Muscle layer of colon (tissue), 2 donors: ENCODE results near the gene KIF14.
"Not testable (repeated sequence)": the region's sequence is repeated elsewhere in the genome, so short reads cannot be mapped to it uniquely, and the experiment has no call there.

Experiments
- H3K27ac ChIP-seq: one replicate; pipeline ENCODE4 v1.7.0; 2013; ENCODE audit warnings: low read depth, mild to moderate bottlenecking, low read length, moderate library complexity
- H3K27me3 ChIP-seq, 2 donors: one replicate each; pipeline ENCODE4 v1.7.0; 2013; ENCODE audit warnings: low read length in 2 of 2, mild to moderate bottlenecking in 2 of 2; ENCODE audit not compliant: insufficient read depth in 2 of 2, control insufficient read depth in 1 of 2
- H3K36me3 ChIP-seq: one replicate; pipeline ENCODE4 v1.7.0; 2013; ENCODE audit warnings: mild to moderate bottlenecking, low read length; ENCODE audit not compliant: insufficient read depth
- H3K4me1 ChIP-seq: one replicate; pipeline ENCODE4 v1.7.0; 2013; ENCODE audit warnings: mild to moderate bottlenecking, low read length; ENCODE audit not compliant: insufficient read depth
- H3K4me3 ChIP-seq, 2 donors: one replicate each; pipeline ENCODE4 v1.7.0; 2013; ENCODE audit warnings: low read length in 2 of 2, low read depth in 1 of 2, mild to moderate bottlenecking in 1 of 2, moderate library complexity in 1 of 2
- H3K9ac ChIP-seq: one replicate; pipeline ENCODE4 v1.7.0; 2013; ENCODE audit warnings: low read length
- H3K9me3 ChIP-seq: one replicate; pipeline ENCODE4 v1.7.0; 2013; ENCODE audit warnings: mild to moderate bottlenecking, low read length
- donor health status: abdominal sarcoma.
- donor health status: Adenocarcinoma of cecum.

Gene KIF14

DNA sequence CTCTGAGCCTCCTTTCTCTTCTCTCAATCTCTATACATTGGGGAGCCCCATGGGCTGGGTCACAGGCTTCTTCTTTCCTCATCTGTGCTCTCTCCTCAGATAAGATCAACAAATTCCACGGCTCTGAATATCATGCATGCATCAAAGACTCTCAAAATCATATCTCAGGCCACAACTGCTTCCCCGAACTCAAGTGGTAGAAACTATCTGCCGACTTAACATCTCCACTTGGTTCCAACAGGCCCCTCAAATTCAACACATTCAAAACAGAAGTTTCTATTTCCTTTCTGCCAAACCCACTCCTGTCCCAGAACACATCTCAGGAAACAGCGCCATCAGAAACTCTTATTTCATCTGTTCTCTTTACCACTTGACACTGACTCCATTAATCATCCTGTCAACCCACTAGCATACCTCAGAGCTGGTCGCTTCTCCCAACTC, 32.5 kb upstream of the KIF14 start:
- H3K27ac ChIP-seq, result no peak overlapping the region
- no peak overlapping the region for H3K4me3 ChIP-seq
- H3K27me3 ChIP-seq, result no peaks in the 10 kb centered on the region
- peaks cover 23% of the 10 kb centered on the region for H3K36me3 ChIP-seq
- no peaks in the 10 kb centered on the region for H3K4me1 ChIP-seq
- H3K9me3 ChIP-seq, result no peaks in the 10 kb centered on the region
- no peak overlapping the region for H3K9ac ChIP-seq

GRCh38 chr1:200652378-200652777, 31.8 kb upstream of the KIF14 start:
- no peak overlapping the region for H3K9ac ChIP-seq
- no peaks in the 10 kb centered on the region for H3K4me1 ChIP-seq
- no peaks in the 10 kb centered on the region for H3K9me3 ChIP-seq
- H3K4me3 ChIP-seq, result no peak overlapping the region
- H3K27me3 ChIP-seq, result no peaks in the 10 kb centered on the region
- peaks cover 18% of the 10 kb centered on the region for H3K36me3 ChIP-seq
- H3K27ac ChIP-seq, result no peak overlapping the region

DNA sequence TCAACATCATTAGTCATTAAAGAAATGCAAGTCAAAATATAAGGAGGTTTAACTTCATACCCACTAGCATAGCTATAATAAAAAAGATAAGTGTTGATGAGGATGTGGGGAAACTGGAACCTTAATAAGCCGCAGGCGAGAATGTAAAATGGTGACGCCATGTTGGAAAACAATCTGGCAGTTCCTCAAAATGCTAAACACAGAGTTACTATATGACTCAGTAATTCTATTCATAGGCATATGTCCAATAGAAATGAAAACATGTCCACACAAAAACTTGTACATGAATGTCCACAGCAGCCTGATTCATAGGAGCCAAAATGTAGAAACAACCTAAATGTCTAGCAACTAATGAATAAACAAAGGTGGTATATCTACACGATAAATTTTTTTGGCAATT, 26.0 kb upstream of the KIF14 start:
- Histone ChIP-seq H3K4me1 (no peaks in the 10 kb centered on the region), H3K4me3 (no peak overlapping the region), H3K36me3 (peaks cover 11% of the 10 kb centered on the region), H3K27me3 (no peaks in the 10 kb centered on the region), H3K9me3 (no peaks in the 10 kb centered on the region), H3K27ac (no peak overlapping the region), H3K9ac (no peak overlapping the region)

DNA sequence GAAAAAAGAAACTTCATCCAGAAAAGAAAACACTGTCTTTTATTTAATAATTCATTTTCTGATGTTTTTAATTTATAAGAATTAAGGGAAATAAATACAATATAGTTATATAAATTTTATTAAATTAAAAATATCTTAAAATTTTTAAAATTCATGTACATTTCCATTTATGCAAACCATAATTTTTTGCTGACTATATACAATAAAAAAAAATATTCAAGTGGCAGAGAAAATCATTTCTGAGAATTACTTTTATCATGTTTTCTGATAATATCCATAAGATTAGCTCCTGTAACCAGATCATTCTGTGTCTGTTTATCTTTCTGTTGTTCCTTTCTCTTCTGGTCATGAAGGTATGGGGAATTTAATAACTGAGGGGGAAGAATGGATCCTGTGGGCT, 23.5 kb upstream of the KIF14 start:
- no peaks in the 10 kb centered on the region for H3K9me3 ChIP-seq
- no peak overlapping the region for H3K27ac ChIP-seq
- no peaks in the 10 kb centered on the region for H3K27me3 ChIP-seq
- no peak overlapping the region for H3K9ac ChIP-seq
- peaks cover 7% of the 10 kb centered on the region for H3K36me3 ChIP-seq
- H3K4me3 ChIP-seq, result no peak overlapping the region
- H3K4me1 ChIP-seq, result no peaks in the 10 kb centered on the region

DNA sequence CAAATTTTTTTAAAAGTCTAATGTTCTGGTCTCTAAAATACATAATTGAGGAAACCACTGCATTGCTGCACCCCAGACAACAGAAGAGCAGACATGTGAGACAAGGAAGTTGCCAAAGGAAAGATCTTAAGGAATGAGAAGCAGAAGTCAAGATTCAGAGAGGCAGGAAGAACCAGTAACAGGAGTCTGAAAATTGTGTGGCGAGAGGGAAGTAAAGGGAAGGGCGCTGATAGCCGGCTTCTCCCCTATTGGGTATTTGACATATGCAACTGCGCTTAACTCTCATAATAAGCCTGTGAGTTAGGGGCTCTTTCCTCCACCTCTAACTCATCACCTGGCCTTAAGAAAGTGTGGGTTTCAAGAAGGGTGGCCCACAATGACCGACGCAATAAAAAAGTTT, 21.9 kb upstream of the KIF14 start:
- Histone ChIP-seq H3K27me3 (no peaks in the 10 kb centered on the region), H3K27ac (no peak overlapping the region), H3K9me3 (no peaks in the 10 kb centered on the region), H3K4me1 (no peaks in the 10 kb centered on the region), H3K36me3 (peaks cover 7% of the 10 kb centered on the region), H3K9ac (no peak overlapping the region), H3K4me3 (no peak overlapping the region)

- Histone ChIP-seq H3K27me3 (no peaks in the 10 kb centered on the region), H3K9ac (no peak overlapping the region), H3K36me3 (no peaks in the 10 kb centered on the region), H3K27ac (no peak overlapping the region), H3K4me3 (no peak overlapping the region), H3K4me1 (no peaks in the 10 kb centered on the region), H3K9me3 (no peaks in the 10 kb centered on the region)
Observed at GRCh38 chr1:200640963-200641401, 20.4 kb upstream of the KIF14 start.

DNA sequence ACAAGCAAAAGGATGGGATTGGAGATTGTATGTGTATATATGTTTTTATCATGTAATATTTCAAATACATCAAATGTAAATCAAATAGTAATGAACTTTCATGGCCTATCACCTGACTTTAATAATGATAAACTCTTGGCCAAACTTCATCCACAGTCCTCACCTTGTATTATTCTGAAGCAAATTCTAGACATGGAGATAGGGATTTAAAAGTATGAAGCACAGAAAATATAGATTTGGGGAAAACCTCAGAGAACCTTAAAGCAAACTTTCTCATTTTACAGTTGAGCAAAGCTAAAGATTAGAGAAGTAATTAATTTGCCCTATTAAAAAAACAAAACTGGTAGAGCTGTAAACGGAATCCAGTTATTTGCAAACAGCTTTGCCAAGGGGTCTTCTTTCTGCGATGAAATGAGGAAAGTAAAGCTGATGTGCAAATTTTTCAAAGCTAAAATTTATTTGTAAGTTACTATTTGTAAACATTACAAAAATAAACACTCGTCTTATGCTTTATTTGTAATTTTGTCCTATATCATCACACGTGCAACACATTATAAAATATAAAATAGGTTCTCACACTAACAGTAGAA, 19.9 kb upstream of the KIF14 start:
- H3K36me3 ChIP-seq, result no peaks in the 10 kb centered on the region
- no peak overlapping the region for H3K4me3 ChIP-seq
- H3K27ac ChIP-seq, result no peak overlapping the region

GRCh38 chr1:200638073-200638472, 17.5 kb upstream of the KIF14 start:
- Histone ChIP-seq H3K4me3 (no peak overlapping the region), H3K9me3 (no peaks in the 10 kb centered on the region), H3K4me1 (no peaks in the 10 kb centered on the region), H3K27me3 (no peaks in the 10 kb centered on the region), H3K27ac (no peak overlapping the region), H3K9ac (no peak overlapping the region), H3K36me3 (no peaks in the 10 kb centered on the region)

More for the DNA sequence above, 19.9 kb upstream of the KIF14 start:
- H3K9me3 ChIP-seq, result no peaks in the 10 kb centered on the region
- no peaks in the 10 kb centered on the region for H3K27me3 ChIP-seq
- no peak overlapping the region for H3K9ac ChIP-seq
- no peaks in the 10 kb centered on the region for H3K4me1 ChIP-seq

GRCh38 chr1:200636681-200637080, 16.1 kb upstream of the KIF14 start:
- Histone ChIP-seq H3K4me3 (no peak overlapping the region), H3K27me3 (no peaks in the 10 kb centered on the region), H3K27ac (no peak overlapping the region), H3K36me3 (no peaks in the 10 kb centered on the region), H3K9ac (no peak overlapping the region), H3K9me3 (no peaks in the 10 kb centered on the region), H3K4me1 (no peaks in the 10 kb centered on the region)

DNA sequence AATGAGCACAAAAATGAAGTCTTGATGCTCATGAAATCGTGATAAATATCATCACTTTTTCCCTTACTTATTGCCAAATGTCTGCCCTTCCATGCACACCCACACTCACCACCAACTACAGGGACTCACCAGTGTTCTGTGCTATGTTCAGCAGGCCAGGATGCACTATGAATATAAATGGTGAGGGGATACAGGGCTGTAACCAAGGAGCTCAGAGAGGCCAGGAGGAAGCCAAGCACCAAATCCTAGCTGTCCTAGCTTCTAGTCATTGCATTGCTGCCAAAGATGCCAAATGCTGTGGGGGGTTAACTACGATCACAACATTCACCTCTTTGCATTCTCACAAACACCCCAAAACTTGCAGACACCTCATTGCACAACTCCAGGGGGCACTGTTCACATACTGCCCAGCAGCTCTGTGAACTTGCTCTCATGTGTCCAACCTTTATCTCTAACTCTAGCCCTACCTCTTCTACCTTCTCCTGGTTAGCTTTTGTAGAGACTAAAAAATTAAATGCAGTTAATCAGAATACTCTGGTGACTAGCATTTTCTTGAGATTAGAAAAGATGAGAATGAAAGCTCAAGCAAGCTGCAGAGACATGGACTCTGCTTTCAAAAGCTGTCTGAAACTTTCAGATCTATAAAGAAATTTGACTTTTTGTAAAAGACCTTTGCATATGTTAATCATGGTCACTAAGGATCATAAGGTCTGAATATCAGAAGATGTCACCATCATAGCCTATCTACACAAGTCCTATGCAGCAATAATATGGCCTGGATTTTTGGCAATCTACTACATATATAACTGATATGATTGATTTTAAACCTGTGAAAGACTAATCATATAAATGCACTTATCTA, 13.9 kb upstream of the KIF14 start:
- H3K9ac ChIP-seq, result no peak overlapping the region
- no peak overlapping the region for H3K4me3 ChIP-seq
- no peaks in the 10 kb centered on the region for H3K9me3 ChIP-seq
- H3K27me3 ChIP-seq, result no peaks in the 10 kb centered on the region
- H3K36me3 ChIP-seq, result no peaks in the 10 kb centered on the region
- no peak overlapping the region for H3K27ac ChIP-seq
- H3K4me1 ChIP-seq, result no peaks in the 10 kb centered on the region

DNA sequence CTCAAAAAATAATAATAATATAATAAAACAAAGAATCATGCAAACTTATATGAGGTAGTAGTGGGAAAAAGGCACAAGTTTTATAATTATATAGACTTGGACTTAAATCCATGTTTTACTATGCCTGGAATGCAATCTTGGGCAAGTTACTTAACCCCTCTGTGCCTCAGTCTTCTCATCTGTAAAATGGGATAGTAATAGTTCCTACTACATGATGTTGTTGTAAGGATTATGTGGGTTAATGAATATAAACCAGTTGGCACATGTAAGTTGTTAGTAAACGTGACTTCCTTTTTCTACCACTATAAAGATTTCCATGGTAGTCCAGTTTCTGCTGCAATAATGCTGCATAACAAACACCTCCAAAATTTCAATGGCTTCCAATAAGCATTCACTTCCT, 10.8 kb upstream of the KIF14 start:
- Histone ChIP-seq H3K4me3 (no peak overlapping the region), H3K36me3 (no peaks in the 10 kb centered on the region), H3K27me3 (no peaks in the 10 kb centered on the region), H3K27ac (no peak overlapping the region), H3K4me1 (no peaks in the 10 kb centered on the region), H3K9me3 (no peaks in the 10 kb centered on the region), H3K9ac (no peak overlapping the region)

DNA sequence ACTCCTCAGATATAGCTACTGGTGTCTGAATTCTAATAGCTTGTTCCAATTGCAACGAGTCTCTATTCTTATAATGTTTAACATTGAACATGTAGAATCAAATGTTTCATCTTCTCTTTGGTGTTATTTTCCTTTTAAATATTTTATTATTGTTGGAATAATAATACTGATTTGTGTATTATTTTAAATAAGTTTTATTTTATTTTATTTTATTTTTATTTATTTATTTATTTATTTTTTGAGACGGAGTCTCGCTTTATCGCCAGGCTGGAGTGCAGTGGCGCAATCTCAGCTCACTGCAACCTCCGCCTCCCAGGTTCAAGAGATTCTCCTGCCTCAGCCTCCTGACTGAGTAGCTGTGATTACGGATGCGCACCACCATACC, 10.0 kb upstream of the KIF14 start:
- not testable (repeated sequence) for H3K9ac ChIP-seq, H3K4me1 ChIP-seq, H3K4me3 ChIP-seq, H3K27me3 ChIP-seq, H3K27ac ChIP-seq, H3K36me3 ChIP-seq, H3K9me3 ChIP-seq
